A673 (cell line): Measurements from ENCODE around the gene KCNIP1.

Experiments used
- EZH2 ChIP-seq: fragments of 200-600 bp; sonication (generic); IDR thresholded peaks from 2 replicates; pipeline ENCODE4 v1.6.1; 2017; ENCODE audit warnings: borderline replicate concordance, low read depth, mild to moderate bottlenecking, mixed read lengths, antibody characterized with exemption, low read length; ENCODE audit not compliant: poor library complexity, severe bottlenecking
- TF ChIP-seq, protein P1 (sequence below): fragments of 300-800, 200-600 bp; sonication (generic); conservative IDR thresholded peaks from 2 replicates; pipeline ENCODE4 v1.5.1; 2017; ENCODE audit warnings: low read depth, mild to moderate bottlenecking, antibody characterized with exemption, low read length, moderate library complexity, mixed read lengths

DNA sequence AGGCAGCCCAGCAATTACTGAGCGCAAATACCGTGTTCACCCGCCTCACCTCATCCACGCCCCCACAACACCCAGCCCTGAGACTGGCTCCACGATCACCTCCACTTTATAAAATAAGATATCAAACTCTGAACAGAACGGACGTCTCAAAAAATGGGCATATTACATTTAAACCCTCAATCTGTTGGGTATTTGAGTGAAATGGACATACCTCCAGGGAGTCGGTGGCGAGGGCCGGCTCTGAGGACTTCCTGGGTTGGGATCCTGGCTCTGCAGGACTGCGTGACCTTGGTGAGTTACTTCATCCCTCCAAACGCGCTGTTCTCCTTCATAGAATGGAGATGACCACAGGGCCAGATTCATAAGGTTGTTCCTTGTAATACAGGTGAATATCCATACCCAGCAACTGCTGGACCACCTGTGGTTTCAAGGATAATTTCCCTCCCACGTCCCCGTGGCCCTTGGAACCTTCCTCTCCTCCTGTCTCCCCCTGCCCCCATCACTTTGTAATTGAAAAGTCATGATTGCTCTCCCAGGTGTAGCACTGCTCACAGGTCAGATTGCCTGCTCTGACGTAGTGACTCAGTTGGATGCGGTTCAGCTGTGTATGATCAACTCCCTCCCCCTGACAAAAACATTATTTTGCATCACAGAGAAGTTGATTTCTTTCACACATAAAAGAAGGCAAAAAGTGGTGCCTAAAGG, 135.6 kb downstream of the KCNIP1 start:
- TF ChIP-seq, protein P1, sequence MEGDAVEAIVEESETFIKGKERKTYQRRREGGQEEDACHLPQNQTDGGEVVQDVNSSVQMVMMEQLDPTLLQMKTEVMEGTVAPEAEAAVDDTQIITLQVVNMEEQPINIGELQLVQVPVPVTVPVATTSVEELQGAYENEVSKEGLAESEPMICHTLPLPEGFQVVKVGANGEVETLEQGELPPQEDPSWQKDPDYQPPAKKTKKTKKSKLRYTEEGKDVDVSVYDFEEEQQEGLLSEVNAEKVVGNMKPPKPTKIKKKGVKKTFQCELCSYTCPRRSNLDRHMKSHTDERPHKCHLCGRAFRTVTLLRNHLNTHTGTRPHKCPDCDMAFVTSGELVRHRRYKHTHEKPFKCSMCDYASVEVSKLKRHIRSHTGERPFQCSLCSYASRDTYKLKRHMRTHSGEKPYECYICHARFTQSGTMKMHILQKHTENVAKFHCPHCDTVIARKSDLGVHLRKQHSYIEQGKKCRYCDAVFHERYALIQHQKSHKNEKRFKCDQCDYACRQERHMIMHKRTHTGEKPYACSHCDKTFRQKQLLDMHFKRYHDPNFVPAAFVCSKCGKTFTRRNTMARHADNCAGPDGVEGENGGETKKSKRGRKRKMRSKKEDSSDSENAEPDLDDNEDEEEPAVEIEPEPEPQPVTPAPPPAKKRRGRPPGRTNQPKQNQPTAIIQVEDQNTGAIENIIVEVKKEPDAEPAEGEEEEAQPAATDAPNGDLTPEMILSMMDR, result no peak
- TF ChIP-seq EZH2, result no peak
